CD4-positive, alpha-beta T cell treated with Interleukin-4 for 1 hour (primary cell): ENCODE measurements around the gene HIPK2.

ENCODE experiments used
- DNase-seq, 2 donors: peaks; one replicate each; pipeline ENCODE4 v3.0.0-alpha.2; 2020 to 2022

HIPK2 gene

GRCh38 chr7:139750459-139751095, 27.2 kb downstream of the HIPK2 start:
- no peak for DNase-seq

GRCh38 chr7:139749545-139749944, 28.3 kb downstream of the HIPK2 start:
- no peak for DNase-seq

- DNase-seq, result no peak
These were observed 28.9 kb downstream of the HIPK2 start for GRCh38 chr7:139748941-139749340.

GRCh38 chr7:139748373-139748765, 29.4 kb downstream of the HIPK2 start:
- no peak for DNase-seq

GRCh38 chr7:139747662-139748372, 30.0 kb downstream of the HIPK2 start:
- no peak for DNase-seq

GRCh38 chr7:139746652-139747051, 31.1 kb downstream of the HIPK2 start:
- DNase-seq, result no peak

- DNase-seq, result no peak
These were observed 32.1 kb downstream of the HIPK2 start for GRCh38 chr7:139745678-139746143.

GRCh38 chr7:139744768-139745677, 32.8 kb downstream of the HIPK2 start:
- DNase-seq, result no peak

- DNase-seq, result no peak
These were observed 33.6 kb downstream of the HIPK2 start for GRCh38 chr7:139743967-139744767.

GRCh38 chr7:139743267-139743966, 34.4 kb downstream of the HIPK2 start:
- no peak for DNase-seq

GRCh38 chr7:139741789-139742344, 35.9 kb downstream of the HIPK2 start:
- no peak for DNase-seq

- no peak for DNase-seq
These were observed 36.6 kb downstream of the HIPK2 start for GRCh38 chr7:139741239-139741638.

GRCh38 chr7:139739863-139740597, 37.8 kb downstream of the HIPK2 start:
- DNase-seq, result no peak

GRCh38 chr7:139738772-139739171, 39.0 kb downstream of the HIPK2 start:
- DNase-seq, result no peak

GRCh38 chr7:139738101-139738489, 39.7 kb downstream of the HIPK2 start:
- no peak for DNase-seq

GRCh38 chr7:139737221-139738100, 40.3 kb downstream of the HIPK2 start:
- no peak for DNase-seq

- no peak for DNase-seq
These were observed 41.7 kb downstream of the HIPK2 start for GRCh38 chr7:139735912-139736595.

GRCh38 chr7:139735466-139735865, 42.3 kb downstream of the HIPK2 start:
- no peak for DNase-seq

GRCh38 chr7:139734395-139734794, 43.4 kb downstream of the HIPK2 start:
- no peak for DNase-seq
